Body of pancreas (tissue), 4 donors: ENCODE results near the gene SCGB2B2. TPM values are rescaled to one million over a fixed set of nuclear protein-coding genes. Genes with fewer than 3 reads are reported as not detected.
"Not testable (repeated sequence)": the region's sequence is repeated elsewhere in the genome, so short reads cannot be mapped to it uniquely, and the experiment has no call there.

Experiments used
- ATAC-seq: fragments of 150-250 bp; one replicate; pipeline ENCODE4 v1.9.1; 2016
- DNase-seq, 4 donors: peaks; one replicate each; pipeline ENCODE4 v3.0.0-alpha.2; 2019
- H3K27ac ChIP-seq, 4 donors: fragments of 200-600 bp; sonication (generic); 1 replicate in 3 of 4; 2 replicates in 1 of 4; pipeline versions ENCODE4 v1.5.1 to v1.6.1; 2016 to 2019; ENCODE audit warnings: mild to moderate bottlenecking in 1 of 4, mixed read lengths in 1 of 4, moderate library complexity in 1 of 4
- H3K27me3 ChIP-seq, 2 donors: fragments of 200-600 bp; sonication (generic); one replicate each; pipeline ENCODE4 v1.6.0; 2016; ENCODE audit warnings: mild to moderate bottlenecking in 1 of 2
- H3K36me3 ChIP-seq, 2 donors: fragments of 200-600 bp; sonication (generic); replicated peaks in 1 of 2; 2 replicates each; pipeline ENCODE4 v1.5.1; 2016; ENCODE audit warnings: low read depth in 2 of 2; ENCODE audit not compliant: insufficient read depth in 1 of 2
- H3K4me1 ChIP-seq: fragments of 200-600 bp; sonication (generic); one replicate; pipeline ENCODE4 v1.6.0; 2016
- H3K4me3 ChIP-seq, 2 donors: fragments of 200-600 bp; sonication (generic); 1 replicate in 1 of 2; 2 replicates in 1 of 2; pipeline ENCODE4 v1.5.1; 2016 to 2019
- H3K9me3 ChIP-seq, 3 donors: fragments of 200-600 bp; sonication (generic); 1 replicate in 2 of 3; 2 replicates in 1 of 3; pipeline ENCODE4 v1.5.1; 2016
- CTCF ChIP-seq, 7 experiments: fragments of 450-650 bp in 4 of 7; fragments of 200-600 bp in 3 of 7; sonication (generic) in 3 of 7; IDR thresholded peaks; one replicate each; pipeline ENCODE4 v1.5.1; 2016 to 2019; ENCODE audit warnings: antibody characterized with exemption in 7 of 7
- POLR2A ChIP-seq, 3 donors: fragments of 450-650 bp; IDR thresholded peaks; one replicate each; pipeline ENCODE4 v1.6.1; 2016; ENCODE audit warnings: antibody characterized with exemption in 3 of 3, mild to moderate bottlenecking in 2 of 3
- WGBS, 2 donors: methylation state at CpG; one replicate each; pipeline ENCODE4 v1.1.5; 2017; 5-methylcytosine and 5-hydroxymethylcytosine counted together
- intact Hi-C: fragments of 100-400 bp; cut with DNase I; formaldehyde crosslinking; loops from one replicate; pipeline ENCODE4 v1.15.1; 2023
- total RNA-seq, 2 donors: library from RNA; depleted of rRNA; stranded (reverse); fragments of >200 nt; gene quantifications; one replicate each; pipeline ENCODE4 v1.1.0, GENCODE V29; 2016

The SCGB2B2 gene
- total RNA-seq, 2 donors from 2014 or later, result 0.52 to 4.3 TPM

- Histone ChIP-seq H3K27me3 (no peaks in the 10 kb centered on the region), H3K36me3 (no peaks in the 10 kb centered on the region), H3K9me3 (no peaks in the 10 kb centered on the region), H3K4me1 (peaks cover 37% of the 10 kb centered on the region), H3K27ac (peak overlapping the region in 3 of 4 donors; percentile 35 to 62 (median 36)), H3K4me3 (no peak overlapping the region)
- DNase-seq (peak in 1 of 4 donors; percentile 32), ATAC-seq (peak; percentile 31)
- 53 to 62% methylated on average over 13 to 17 of the region's 17 CpGs for WGBS, 2 donors
- intact Hi-C loops, result no loop called here
- no peak for TF ChIP-seq POLR2A (IDR thresholded peaks at IDR 0.05)
- no peak for TF ChIP-seq CTCF (IDR thresholded peaks at IDR 0.05)
Measured at GRCh38 chr19:34667349-34668076, 9.4 kb downstream of the SCGB2B2 start.

GRCh38 chr19:34666958-34667265 is 10.0 kb downstream of the SCGB2B2 start:
- H3K27ac ChIP-seq, result peak overlapping the region in 2 of 4 donors; percentile 36 to 62
- intact Hi-C loops, result no loop called here
- H3K9me3 ChIP-seq, result no peaks in the 10 kb centered on the region
- ATAC-seq (no peak), DNase-seq (no peak)
- TF ChIP-seq CTCF (IDR thresholded peaks at IDR 0.05) (no peak), POLR2A (IDR thresholded peaks at IDR 0.05) (no peak)
- H3K4me3 ChIP-seq, result no peak overlapping the region
- no peaks in the 10 kb centered on the region for H3K27me3 ChIP-seq
- H3K36me3 ChIP-seq, result no peaks in the 10 kb centered on the region
- H3K4me1 ChIP-seq, result peaks cover 38% of the 10 kb centered on the region
- 66 to 76% methylated on average over 8 to 9 of the region's 9 CpGs for WGBS, 2 donors

- H3K9me3 ChIP-seq, result no peaks in the 10 kb centered on the region
- 89 to 92% methylated on average over 25 of the region's 25 CpGs for WGBS, 2 donors
- H3K27ac ChIP-seq, result no peak overlapping the region
- TF ChIP-seq CTCF (IDR thresholded peaks at IDR 0.05), result no peak
- no peak for TF ChIP-seq POLR2A (IDR thresholded peaks at IDR 0.05)
- peaks cover 44% of the 10 kb centered on the region for H3K4me1 ChIP-seq
- DNase-seq, result no peak
- ATAC-seq, result no peak
- no peaks in the 10 kb centered on the region for H3K27me3 ChIP-seq
- intact Hi-C loops, result no loop called here
- no peak overlapping the region for H3K4me3 ChIP-seq
- no peaks in the 10 kb centered on the region for H3K36me3 ChIP-seq
Measured at GRCh38 chr19:34666200-34666957, 10.6 kb downstream of the SCGB2B2 start.

- WGBS, 2 donors, result 73% methylated on average over 4 of the region's 4 CpGs; no CpG with 5 or more reads in 1 of the 2 donors
- H3K9me3 ChIP-seq, H3K4me3 ChIP-seq, H3K27ac ChIP-seq, ATAC-seq, intact Hi-C loops, H3K27me3 ChIP-seq, H3K36me3 ChIP-seq: not testable (repeated sequence)
- peak in 1 of 4 donors; percentile 52 for DNase-seq
- peaks cover 45% of the 10 kb centered on the region for H3K4me1 ChIP-seq
Measured at GRCh38 chr19:34665275-34665674, 11.7 kb downstream of the SCGB2B2 start.

GRCh38 chr19:34664870-34665269 is 12.1 kb downstream of the SCGB2B2 start:
- no peak for DNase-seq
- Histone ChIP-seq H3K27me3 (no peaks in the 10 kb centered on the region), H3K4me1 (peaks cover 44% of the 10 kb centered on the region), H3K27ac (no peak overlapping the region), H3K9me3 (no peaks in the 10 kb centered on the region), H3K4me3 (no peak overlapping the region), H3K36me3 (no peaks in the 10 kb centered on the region)
- WGBS, 2 donors, result 83 to 98% methylated on average over 4 to 6 of the region's 6 CpGs
- intact Hi-C loops, result no loop called here
- TF ChIP-seq CTCF (IDR thresholded peaks at IDR 0.05) (no peak), POLR2A (IDR thresholded peaks at IDR 0.05) (no peak)
- no peak for ATAC-seq
